AG04450 (cell line): Measurements from ENCODE around the gene FANCC. TPM values are rescaled to one million over a fixed set of nuclear protein-coding genes. Genes with fewer than 3 reads are reported as not detected.

Experiments used
- CTCF ChIA-PET: fragments of 300-600, 350-600 bp; formaldehyde crosslinking; extraction: SDS; loops from one replicate; lab custom pipeline; 2022; ENCODE audit warnings: antibody characterized with exemption, inconsistent platforms; lab: Charles Lee
- POLR2A ChIA-PET: fragments of 350-600 bp; formaldehyde crosslinking; extraction: SDS; loops from one replicate; lab custom pipeline; 2021; ENCODE audit warnings: antibody characterized with exemption, inconsistent platforms; lab: Yijun Ruan, JAX
- DNase-seq: peaks from one replicate; pipeline ENCODE4 v3.0.0-alpha.2; 2011; ENCODE audit warnings: low read depth, low spot score
- H3K27ac ChIP-seq: one replicate; pipeline ENCODE4 v1.5.1; 2012; ENCODE audit warnings: low read depth, low read length, control low read depth
- H3K27me3 ChIP-seq: one replicate; pipeline ENCODE4 v1.6.0; 2012; ENCODE audit warnings: low read length; ENCODE audit not compliant: control insufficient read depth, insufficient read depth
- H3K4me3 ChIP-seq: 2 replicates; pipeline ENCODE4 v1.5.1; 2011; ENCODE audit warnings: mild to moderate bottlenecking, low read depth, low read length, control low read depth
- H3K9me3 ChIP-seq: 2 replicates; pipeline ENCODE4 v1.5.1; 2012; ENCODE audit warnings: low read length; ENCODE audit not compliant: control insufficient read depth, insufficient read depth
- CTCF ChIP-seq: IDR thresholded peaks from 2 replicates; pipeline ENCODE4 v1.5.1; 2011; ENCODE audit warnings: low read depth, low read length, control low read depth, inconsistent platforms
- polyA plus RNA-seq: library from polyadenylated mRNA; depleted of rRNA; stranded (reverse); fragments of >200 nt; gene quantifications from 2 replicates; pipeline ENCODE4 v1.2.3, GENCODE V29; 2011

The FANCC gene
- polyA plus RNA-seq, 1 experiment, result 10.8 TPM

DNA sequence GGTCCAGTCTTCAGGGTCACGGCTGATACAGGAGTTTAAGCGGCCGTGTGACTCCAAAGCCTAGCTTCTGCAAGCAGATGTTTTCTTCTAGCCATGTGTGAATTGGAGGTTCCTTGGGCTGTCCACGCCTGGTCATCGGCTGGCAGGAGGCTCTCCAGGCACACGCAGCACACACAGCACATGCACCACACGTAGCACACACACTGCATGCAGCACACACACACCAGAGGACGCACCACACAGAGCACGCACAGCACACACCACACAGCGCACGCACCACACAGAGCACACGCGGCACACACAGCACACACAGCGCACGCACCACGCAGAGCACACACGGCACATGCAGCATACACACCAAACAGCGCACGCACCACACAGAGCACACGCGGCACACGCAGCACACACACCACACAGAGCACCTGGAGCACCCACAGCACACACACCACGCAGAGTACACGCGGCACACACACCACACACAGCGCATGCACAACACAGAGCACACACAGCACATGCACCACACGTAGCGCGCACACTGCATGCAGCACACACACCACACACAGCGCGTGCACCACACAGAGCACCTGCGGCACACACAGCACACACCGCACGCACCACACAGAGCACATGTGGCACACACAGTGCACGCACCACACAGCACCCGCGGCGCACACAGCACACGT is 234.3 kb downstream of the FANCC start:
- no peaks in the 10 kb centered on the region for H3K27me3 ChIP-seq
- ChIA-PET CTCF (interaction anchor here (1.1 kb wide), 1 partner anchor 45 kb away, joined by 3 read pairs; no protein-coding TSS in a partner anchor), POLR2A (interaction anchor here (0.7 kb wide), 1 partner anchor 33 kb away, joined by 3 read pairs; no protein-coding TSS in a partner anchor)
- H3K27ac ChIP-seq, result no peak overlapping the region
- TF ChIP-seq CTCF, result no peak
- H3K9me3 ChIP-seq, result no peaks in the 10 kb centered on the region; the same call in 1 of the 2 replicates
- no peak overlapping the region for H3K4me3 ChIP-seq
- DNase-seq, result no peak

DNA sequence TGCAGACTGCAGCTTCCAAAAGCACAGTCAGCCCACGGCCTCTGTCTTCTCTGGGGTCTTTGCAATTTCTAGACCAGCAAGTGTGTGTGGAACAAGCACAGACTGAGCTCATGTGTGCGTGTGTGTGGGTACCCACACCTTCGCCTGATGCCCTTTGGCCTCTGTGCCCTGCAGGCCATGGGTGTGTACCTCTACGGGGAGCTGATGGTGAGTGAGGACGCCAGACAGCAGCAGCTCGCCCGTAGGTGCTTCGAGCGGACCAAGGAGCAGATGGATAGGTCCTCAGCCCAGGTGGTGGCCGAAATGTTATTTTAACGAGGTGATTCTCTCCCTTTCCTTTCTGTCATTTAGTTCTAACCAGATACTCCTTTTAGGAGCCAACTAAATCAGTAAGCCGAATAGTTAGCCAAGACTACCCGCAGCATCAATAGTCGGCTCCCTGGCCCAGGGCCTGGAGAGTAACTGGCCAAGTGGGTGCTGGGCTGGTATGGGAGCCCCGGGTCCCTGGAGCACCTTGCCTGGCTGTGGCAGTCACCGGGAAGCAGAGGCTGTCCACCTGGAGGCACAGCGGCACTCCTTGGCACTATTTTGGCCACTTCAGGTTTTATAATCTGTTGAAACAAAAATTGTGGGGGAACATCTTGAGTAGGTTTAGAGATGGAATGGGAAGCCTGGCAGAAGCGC is 235.0 kb downstream of the FANCC start:
- ChIA-PET POLR2A (interaction anchor here (0.7 kb wide), 1 partner anchor 33 kb away, joined by 3 read pairs; no protein-coding TSS in a partner anchor), CTCF (interaction anchor here (1.2 kb wide), 1 partner anchor 413 kb away, joined by 3 read pairs; no protein-coding TSS in a partner anchor)
- H3K4me3 ChIP-seq, result no peak overlapping the region
- no peaks in the 10 kb centered on the region for H3K27me3 ChIP-seq
- no peak for TF ChIP-seq CTCF
- H3K9me3 ChIP-seq, result no peaks in the 10 kb centered on the region; the same call in 1 of the 2 replicates
- H3K27ac ChIP-seq, result peak overlapping the region; percentile 21
- DNase-seq, result no peak

- DNase-seq, result no peak
- Histone ChIP-seq H3K9me3 (no peaks in the 10 kb centered on the region; the same call in 1 of the 2 replicates), H3K27ac (peak overlapping the region; percentile 21), H3K27me3 (no peaks in the 10 kb centered on the region), H3K4me3 (no peak overlapping the region)
- no peak for TF ChIP-seq CTCF
- CTCF ChIA-PET, result interaction anchor here (1.2 kb wide), 1 partner anchor 413 kb away, joined by 3 read pairs; no protein-coding TSS in a partner anchor
- POLR2A ChIA-PET, result no interaction called here
Measured at GRCh38 chr9:95081998-95082397, 235.5 kb downstream of the FANCC start.

GRCh38 chr9:95080961-95081647 is 236.4 kb downstream of the FANCC start:
- ChIA-PET CTCF (no interaction called here), POLR2A (no interaction called here)
- H3K4me3 ChIP-seq, result no peak overlapping the region
- H3K9me3 ChIP-seq, result no peaks in the 10 kb centered on the region; the same call in 1 of the 2 replicates
- no peak for DNase-seq
- H3K27ac ChIP-seq, result peak overlapping the region; percentile 21
- no peak for TF ChIP-seq CTCF
- no peaks in the 10 kb centered on the region for H3K27me3 ChIP-seq
